GM12873 (cell line): ENCODE data around the gene ZNF148.

ENCODE experiments used
- TF ChIP-seq, protein P1 (sequence below): IDR thresholded peaks from 2 replicates; pipeline ENCODE4 v1.5.1; 2012; ENCODE audit warnings: low read depth, mild to moderate bottlenecking, moderate library complexity, low read length, control low read depth; ENCODE audit not compliant: insufficient read depth; ENCODE audit errors: missing control alignments

The ZNF148 gene

GRCh38 chr3:125212091-125212508, 163.0 kb downstream of the ZNF148 start:
- TF ChIP-seq, protein P1, sequence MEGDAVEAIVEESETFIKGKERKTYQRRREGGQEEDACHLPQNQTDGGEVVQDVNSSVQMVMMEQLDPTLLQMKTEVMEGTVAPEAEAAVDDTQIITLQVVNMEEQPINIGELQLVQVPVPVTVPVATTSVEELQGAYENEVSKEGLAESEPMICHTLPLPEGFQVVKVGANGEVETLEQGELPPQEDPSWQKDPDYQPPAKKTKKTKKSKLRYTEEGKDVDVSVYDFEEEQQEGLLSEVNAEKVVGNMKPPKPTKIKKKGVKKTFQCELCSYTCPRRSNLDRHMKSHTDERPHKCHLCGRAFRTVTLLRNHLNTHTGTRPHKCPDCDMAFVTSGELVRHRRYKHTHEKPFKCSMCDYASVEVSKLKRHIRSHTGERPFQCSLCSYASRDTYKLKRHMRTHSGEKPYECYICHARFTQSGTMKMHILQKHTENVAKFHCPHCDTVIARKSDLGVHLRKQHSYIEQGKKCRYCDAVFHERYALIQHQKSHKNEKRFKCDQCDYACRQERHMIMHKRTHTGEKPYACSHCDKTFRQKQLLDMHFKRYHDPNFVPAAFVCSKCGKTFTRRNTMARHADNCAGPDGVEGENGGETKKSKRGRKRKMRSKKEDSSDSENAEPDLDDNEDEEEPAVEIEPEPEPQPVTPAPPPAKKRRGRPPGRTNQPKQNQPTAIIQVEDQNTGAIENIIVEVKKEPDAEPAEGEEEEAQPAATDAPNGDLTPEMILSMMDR, result no peak

- TF ChIP-seq, protein P1, result no peak
Measured at GRCh38 chr3:125211523-125212090, 163.5 kb downstream of the ZNF148 start.

DNA sequence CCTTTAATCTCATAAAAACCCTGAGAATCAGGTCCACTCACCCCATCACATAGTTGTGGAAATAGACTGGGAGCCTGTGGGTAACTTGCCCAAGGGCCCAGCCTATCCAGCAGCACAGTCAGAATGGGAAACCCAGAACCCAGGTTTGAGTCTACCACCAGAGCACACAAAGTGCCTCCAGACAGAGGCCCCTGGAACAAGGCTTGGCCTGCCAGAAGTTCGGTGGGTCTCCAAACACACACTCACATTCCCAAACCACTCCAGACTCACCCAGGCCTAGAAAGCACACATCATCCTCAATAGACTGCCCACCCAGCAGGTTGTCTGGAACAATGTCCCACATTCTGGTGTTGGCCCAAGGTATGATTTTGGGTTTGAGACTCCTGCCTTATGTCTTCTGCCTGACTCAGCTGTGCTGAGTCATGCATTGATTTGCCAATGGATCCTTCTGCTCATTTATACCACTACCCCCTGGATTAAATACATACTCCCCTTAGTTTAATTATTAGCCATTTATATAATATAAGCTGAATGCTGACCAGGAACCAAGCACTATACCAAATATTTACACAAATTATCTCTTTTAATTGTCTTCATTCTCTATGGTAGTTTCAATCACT, 167.1 kb downstream of the ZNF148 start:
- TF ChIP-seq, protein P1, result no peak

DNA sequence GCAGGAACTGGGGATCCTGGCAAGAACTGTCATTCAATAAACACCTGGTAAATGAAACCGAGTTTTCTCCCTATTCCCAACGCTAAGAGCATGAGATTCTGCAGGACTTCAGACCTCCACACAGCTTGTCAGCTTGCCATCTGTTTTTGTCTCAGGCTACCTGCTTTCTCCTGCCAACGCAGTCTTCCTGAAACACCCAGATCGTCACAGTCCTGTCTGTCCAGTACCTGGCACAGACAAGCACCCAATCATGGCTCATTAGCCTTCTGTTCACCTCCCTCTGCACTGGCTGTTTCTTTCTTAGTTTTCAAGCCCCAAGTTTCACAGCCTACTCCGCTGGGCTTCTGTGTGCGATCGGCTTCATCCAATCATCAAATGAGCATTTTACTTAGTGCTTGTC, 167.6 kb downstream of the ZNF148 start:
- TF ChIP-seq, protein P1, result no peak

DNA sequence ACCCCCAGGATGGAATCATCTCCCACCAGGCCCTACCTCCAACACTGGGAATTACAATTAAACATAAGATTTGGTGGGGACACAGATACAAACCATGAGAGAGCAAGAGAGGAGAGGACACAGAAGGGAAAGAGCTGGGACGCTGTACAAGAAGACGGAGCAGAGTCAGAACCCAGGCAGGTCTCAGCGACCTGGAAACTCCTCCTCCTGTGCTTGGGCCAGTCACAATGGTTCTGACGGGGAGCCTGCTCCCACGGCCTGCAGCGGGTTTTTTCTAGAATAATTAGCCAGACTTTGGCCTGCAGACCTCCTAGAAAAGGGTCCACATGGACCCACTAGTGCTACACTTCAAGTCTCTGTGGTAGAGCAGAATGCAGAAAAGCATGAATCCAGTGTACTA, 168.2 kb downstream of the ZNF148 start:
- TF ChIP-seq, protein P1, result no peak

GRCh38 chr3:125203731-125204130, 171.4 kb downstream of the ZNF148 start:
- TF ChIP-seq, protein P1, result no peak

DNA sequence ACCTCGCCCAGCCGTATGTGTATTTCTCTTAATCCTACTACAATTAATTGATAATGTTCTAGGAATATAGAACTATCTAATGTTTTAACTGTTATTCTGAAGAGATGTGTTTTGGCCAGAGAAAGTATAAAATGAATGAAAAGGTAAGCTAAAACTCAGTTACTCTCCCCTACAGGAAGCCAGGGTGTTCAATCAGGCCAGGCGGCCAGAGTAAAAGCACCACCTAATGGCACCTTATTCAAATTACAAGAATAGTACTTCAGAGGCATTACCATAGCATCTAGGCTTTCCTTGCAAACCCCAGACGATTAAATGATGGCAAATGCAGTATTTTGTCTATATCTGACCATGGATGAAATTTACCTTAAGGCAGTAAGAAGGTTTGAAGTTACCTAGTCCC, 172.9 kb downstream of the ZNF148 start:
- TF ChIP-seq, protein P1, result peak; percentile 61
